Esophagus squamous epithelium (tissue), 4 donors: ENCODE results near the gene PTPN20.

Experiments
- POLR2A ChIP-seq, 4 donors: fragments of 450-650 bp; IDR thresholded peaks; one replicate each; pipeline ENCODE4 v1.6.1; 2017; ENCODE audit warnings: antibody characterized with exemption in 4 of 4, mild to moderate bottlenecking in 4 of 4, moderate library complexity in 3 of 4
- TF ChIP-seq, protein P1 (sequence below), 6 experiments: fragments of 450-650 bp in 4 of 6; fragments of 200-600 bp in 2 of 6; sonication (generic) in 2 of 6; IDR thresholded peaks; one replicate each; pipeline ENCODE4 v1.5.1; 2016 to 2019; ENCODE audit warnings: antibody characterized with exemption in 6 of 6, mild to moderate bottlenecking in 4 of 6, moderate library complexity in 4 of 6

DNA sequence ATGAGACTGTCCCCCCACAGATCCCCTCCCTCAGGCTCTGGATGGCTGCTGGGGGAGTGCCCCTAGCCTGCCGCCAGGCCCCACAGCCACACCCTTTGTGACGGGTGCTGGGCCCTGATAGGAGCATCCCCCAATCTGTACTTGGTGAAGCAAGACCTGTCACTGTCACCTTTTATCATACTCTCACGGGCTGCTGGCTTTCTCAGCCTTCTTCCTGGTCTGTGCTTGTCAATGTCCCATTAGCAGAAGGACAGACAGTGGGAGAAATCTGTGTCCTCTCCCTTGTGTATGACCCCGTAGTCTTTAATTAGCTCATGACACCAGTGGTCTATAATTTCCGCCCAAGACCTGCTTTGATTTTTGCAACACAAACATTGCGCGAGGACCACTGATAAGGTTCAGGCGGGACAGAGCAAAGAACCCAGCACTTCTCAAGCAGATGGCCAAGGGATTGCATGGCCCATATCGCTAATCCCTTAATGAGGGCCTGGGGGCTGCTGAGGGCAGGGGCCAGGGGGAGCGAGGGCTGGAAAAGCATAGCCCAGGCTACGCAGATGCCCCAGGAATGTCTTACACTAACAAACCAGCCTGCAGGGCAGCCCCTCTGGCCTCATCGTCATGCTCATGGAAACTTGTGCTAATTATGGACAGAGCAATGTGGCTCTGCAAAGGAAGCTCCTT is 127.8 kb downstream of the PTPN20 start:
- TF ChIP-seq, protein P1, sequence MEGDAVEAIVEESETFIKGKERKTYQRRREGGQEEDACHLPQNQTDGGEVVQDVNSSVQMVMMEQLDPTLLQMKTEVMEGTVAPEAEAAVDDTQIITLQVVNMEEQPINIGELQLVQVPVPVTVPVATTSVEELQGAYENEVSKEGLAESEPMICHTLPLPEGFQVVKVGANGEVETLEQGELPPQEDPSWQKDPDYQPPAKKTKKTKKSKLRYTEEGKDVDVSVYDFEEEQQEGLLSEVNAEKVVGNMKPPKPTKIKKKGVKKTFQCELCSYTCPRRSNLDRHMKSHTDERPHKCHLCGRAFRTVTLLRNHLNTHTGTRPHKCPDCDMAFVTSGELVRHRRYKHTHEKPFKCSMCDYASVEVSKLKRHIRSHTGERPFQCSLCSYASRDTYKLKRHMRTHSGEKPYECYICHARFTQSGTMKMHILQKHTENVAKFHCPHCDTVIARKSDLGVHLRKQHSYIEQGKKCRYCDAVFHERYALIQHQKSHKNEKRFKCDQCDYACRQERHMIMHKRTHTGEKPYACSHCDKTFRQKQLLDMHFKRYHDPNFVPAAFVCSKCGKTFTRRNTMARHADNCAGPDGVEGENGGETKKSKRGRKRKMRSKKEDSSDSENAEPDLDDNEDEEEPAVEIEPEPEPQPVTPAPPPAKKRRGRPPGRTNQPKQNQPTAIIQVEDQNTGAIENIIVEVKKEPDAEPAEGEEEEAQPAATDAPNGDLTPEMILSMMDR (IDR thresholded peaks at IDR 0.05): no peak
- TF ChIP-seq POLR2A (IDR thresholded peaks at IDR 0.05): no peak
